A549 (cell line): ENCODE measurements around the gene TREX2.

Experiments
- CTCF ChIP-seq: fragments of >200 bp; sonication (Bioruptor Twin); formaldehyde crosslinking; IDR thresholded peaks from 3 replicates; pipeline ENCODE4 v1.5.1; 2016
- FOSL2 ChIP-seq, 2 experiments: fragments of 450-650 bp in 1 of 2; fragments of >200 bp in 1 of 2; sonication (Bioruptor Twin) in 1 of 2; formaldehyde crosslinking; IDR thresholded peaks; 2 replicates each; pipeline versions ENCODE4 v1.5.0 to v1.6.1; 2016 to 2020; ENCODE audit warnings: mild to moderate bottlenecking in 1 of 2, moderate library complexity in 1 of 2
- FOXS1 ChIP-seq: fragments of 250-450 bp; sonication (Bioruptor Pico); IDR thresholded peaks from 2 replicates; pipeline ENCODE4 v1.5.0; 2020; ENCODE audit warnings: mild to moderate bottlenecking, moderate library complexity
- GATA3 ChIP-seq: IDR thresholded peaks from 2 replicates; pipeline ENCODE4 v1.6.1; 2012; ENCODE audit warnings: borderline replicate concordance
- MAFK ChIP-seq: fragments of 450-650 bp; IDR thresholded peaks from 2 replicates; pipeline ENCODE4 v1.6.1; 2014; ENCODE audit not compliant: partially characterized antibody
- MAX ChIP-seq: IDR thresholded peaks from 2 replicates; pipeline ENCODE4 v1.6.1; 2012
- MYC ChIP-seq: IDR thresholded peaks from 2 replicates; pipeline ENCODE4 v1.6.1; 2012; ENCODE audit warnings: mild to moderate bottlenecking, inconsistent platforms, low read length, improper control_type of control experiment, borderline replicate concordance
- PBX3 ChIP-seq: IDR thresholded peaks from 2 replicates; pipeline ENCODE4 v1.6.1; 2012
- POLR2A ChIP-seq: IDR thresholded peaks from 2 replicates; pipeline ENCODE4 v1.6.1; 2012; ENCODE audit warnings: mild to moderate bottlenecking, low read length
- RFX5 ChIP-seq: fragments of 450-650 bp; IDR thresholded peaks from 2 replicates; pipeline ENCODE4 v1.7.1; 2014; ENCODE audit warnings: antibody characterized with exemption, mild to moderate bottlenecking, moderate library complexity
- SMC3 ChIP-seq: fragments of >200 bp; sonication (Bioruptor Twin); formaldehyde crosslinking; IDR thresholded peaks from 3 replicates; pipeline ENCODE4 v1.6.1; 2018; ENCODE audit warnings: inconsistent platforms

GRCh38 chrX:153456161-153456560 is 10.3 kb upstream of the TREX2 start:
- no peak for TF ChIP-seq CTCF
- TF ChIP-seq MYC = no peak
- no peak for TF ChIP-seq SMC3
- no peak for TF ChIP-seq MAFK
- no peak for TF ChIP-seq FOSL2 (IDR thresholded peaks at IDR 0.05)
- no peak for TF ChIP-seq FOSL2 (CRISPR knock-in tag; IDR thresholded peaks at IDR 0.05)
- no peak for TF ChIP-seq PBX3
- no peak for TF ChIP-seq RFX5
- no peak for TF ChIP-seq FOXS1 (CRISPR knock-in tag)
- no peak for TF ChIP-seq MAX
- no peak for TF ChIP-seq POLR2A
- TF ChIP-seq GATA3 = no peak
